HepG2 (cell line): ENCODE measurements around the gene CD300H.

Experiments used
- CTCF ChIP-seq: sonication (generic); formaldehyde crosslinking; IDR thresholded peaks from 2 replicates; pipeline ENCODE4 v1.5.0; 2020; ENCODE audit warnings: mild to moderate bottlenecking, missing genetic modification reagents, moderate library complexity
- E2F5 ChIP-seq: sonication (generic); formaldehyde crosslinking; conservative IDR thresholded peaks from 2 replicates; pipeline ENCODE4 v1.4.0; 2020; ENCODE audit warnings: missing genetic modification reagents
- EP300 ChIP-seq, 3 experiments: sonication (generic) in 1 of 3; formaldehyde crosslinking in 1 of 3; IDR thresholded peaks; 2 replicates each; pipeline versions ENCODE4 v1.5.1 to v1.6.1; 2011 to 2020; ENCODE audit warnings: low read depth in 2 of 3, low read length in 2 of 3, borderline replicate concordance in 1 of 3, improper control_type of control experiment in 1 of 3, mild to moderate bottlenecking in 1 of 3, missing genetic modification reagents in 1 of 3, moderate library complexity in 1 of 3
- EZH2 ChIP-seq: conservative IDR thresholded peaks from 2 replicates; pipeline ENCODE4 v1.6.1; 2012; ENCODE audit warnings: mild to moderate bottlenecking, low read depth, low read length, moderate library complexity
- FOXC1 ChIP-seq: sonication (generic); formaldehyde crosslinking; IDR thresholded peaks from 2 replicates; pipeline ENCODE4 v1.8.0; 2022; ENCODE audit warnings: mild to moderate bottlenecking, missing genetic modification reagents, borderline replicate concordance
- RAD21 ChIP-seq: fragments of 450-650 bp; formaldehyde crosslinking; IDR thresholded peaks from 2 replicates; pipeline ENCODE4 v1.5.0; 2020; ENCODE audit warnings: mild to moderate bottlenecking
- RFX5 ChIP-seq: IDR thresholded peaks from 2 replicates; pipeline ENCODE4 v1.6.1; 2011; ENCODE audit warnings: low read depth, low read length, improper control_type of control experiment
- ZNF331 ChIP-seq: sonication (generic); formaldehyde crosslinking; IDR thresholded peaks from 2 replicates; pipeline ENCODE4 v1.4.0; 2020; ENCODE audit warnings: missing genetic modification reagents
- ZNF547 ChIP-seq: sonication (generic); formaldehyde crosslinking; IDR thresholded peaks from 2 replicates; pipeline ENCODE4 v1.5.1; 2020; ENCODE audit warnings: mild to moderate bottlenecking, missing genetic modification reagents
- ZNF891 ChIP-seq: sonication (generic); formaldehyde crosslinking; IDR thresholded peaks from 2 replicates; pipeline ENCODE4 v1.5.0; 2020; ENCODE audit warnings: mild to moderate bottlenecking, missing genetic modification reagents
- ZZZ3 ChIP-seq: sonication (generic); formaldehyde crosslinking; IDR thresholded peaks from 2 replicates; pipeline ENCODE4 v1.4.0; 2020; ENCODE audit warnings: missing genetic modification reagents, mild to moderate bottlenecking, borderline replicate concordance

DNA sequence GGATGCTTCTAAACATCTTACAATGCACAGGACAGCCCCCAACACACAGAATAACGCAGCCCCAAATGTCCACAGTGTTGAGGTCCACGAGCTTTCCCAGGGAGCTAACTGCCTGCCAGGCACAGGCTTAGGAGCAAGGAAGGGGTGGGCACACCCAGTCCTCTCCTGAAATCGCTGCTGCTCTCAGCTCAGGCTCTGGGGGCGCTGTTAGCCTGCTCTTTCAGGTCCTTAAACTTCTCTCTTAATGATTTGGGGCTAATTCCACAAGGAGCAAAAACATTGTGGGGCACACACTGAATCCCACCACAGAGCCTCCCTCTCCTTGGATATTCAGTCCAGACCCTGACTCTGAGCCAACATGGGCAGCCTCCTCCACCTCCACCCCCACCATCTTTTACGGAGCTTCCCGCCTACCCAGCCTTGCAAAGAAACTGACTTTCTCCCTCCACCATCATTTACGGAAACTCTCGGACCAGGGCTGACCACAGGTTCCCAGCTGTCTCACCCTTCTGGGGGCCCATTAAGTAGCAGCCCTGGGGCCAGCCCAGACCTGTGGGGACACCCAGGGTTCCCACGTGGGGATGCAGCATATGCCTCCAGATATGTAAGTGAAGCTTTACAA lies 1.1 kb downstream of the CD300H start:
- TF ChIP-seq EP300 (IDR thresholded peaks at IDR 0.05; ENCODE audit: low read depth in 2 of 2, low read length in 2 of 2) (no peak), EP300 (CRISPR knock-in tag; IDR thresholded peaks at IDR 0.05; ENCODE audit: borderline replicate concordance) (no peak), ZNF891 (no peak), EZH2 (no peak), CTCF (CRISPR knock-in tag) (peak; percentile 66), RAD21 (CRISPR knock-in tag) (0 out of 2 replicates have a peak, but pooled peaks have one; percentile 15), ZZZ3 (no peak), ZNF331 (CRISPR knock-in tag) (no peak), ZNF547 (no peak), E2F5 (no peak), RFX5 (no peak), FOXC1 (CRISPR knock-in tag) (no peak)
